Testis (tissue), 3 donors: Measurements from ENCODE around the gene UBA1. TPM values are rescaled to one million over a fixed set of nuclear protein-coding genes. Genes with fewer than 3 reads are reported as not detected.

Source experiments
- DNase-seq: peaks from one replicate; pipeline ENCODE4 v3.0.0-alpha.2; 2019
- H3K27ac ChIP-seq, 2 donors: fragments of 200-600 bp; sonication (generic); one replicate each; pipeline ENCODE4 v1.5.1; 2019
- H3K27me3 ChIP-seq: fragments of 200-600 bp; sonication (generic); one replicate; pipeline ENCODE4 v1.5.1; 2019
- H3K36me3 ChIP-seq: fragments of 200-600 bp; sonication (generic); one replicate; pipeline ENCODE4 v1.5.1; 2017; ENCODE audit warnings: low read depth; ENCODE audit errors: missing control alignments
- H3K4me1 ChIP-seq: fragments of 200-600 bp; sonication (generic); one replicate; pipeline ENCODE4 v1.5.1; 2019
- H3K4me3 ChIP-seq, 2 donors: fragments of 200-600 bp; sonication (generic); one replicate each; pipeline ENCODE4 v1.5.1; 2017 to 2019
- H3K9me3 ChIP-seq: fragments of 200-600 bp; sonication (generic); one replicate; pipeline ENCODE4 v1.5.1; 2017
- CTCF ChIP-seq, 3 experiments: fragments of 450-650 bp in 2 of 3; fragments of 200-600 bp in 1 of 3; sonication (generic) in 1 of 3; IDR thresholded peaks; one replicate each; pipeline ENCODE4 v1.5.1; 2016 to 2019; ENCODE audit warnings: antibody characterized with exemption in 3 of 3, mild to moderate bottlenecking in 2 of 3, moderate library complexity in 1 of 3
- POLR2A ChIP-seq: fragments of 450-650 bp; IDR thresholded peaks from one replicate; pipeline ENCODE4 v1.6.1; 2017; ENCODE audit warnings: antibody characterized with exemption, mild to moderate bottlenecking, moderate library complexity
- WGBS, 2 donors: methylation state at CpG; one replicate each; pipeline ENCODE4 v1.1.5; 2018; 5-methylcytosine and 5-hydroxymethylcytosine counted together
- intact Hi-C: fragments of 100-400 bp; cut with DNase I; formaldehyde crosslinking; loops from one replicate; pipeline ENCODE4 v1.15.1; 2023; ENCODE audit warnings: low total_unique reads
- polyA plus RNA-seq: library from polyadenylated mRNA; stranded (reverse); fragments of 350-450 nt; fragmentation: Illumina TruSeq; extraction: RNeasy Lipid Tissue Mini Kit (QIAGEN cat#74804); gene quantifications from one replicate; pipeline ENCODE4 v1.2.3, GENCODE V29; 2014; ENCODE audit warnings: low read depth, low replicate concordance; ENCODE audit not compliant: insufficient read depth
- total RNA-seq, 2 donors: library from RNA; depleted of rRNA; stranded (reverse); fragments of >200 nt; gene quantifications; one replicate each; pipeline ENCODE4 v1.2.3, GENCODE V29; 2016

Gene UBA1
- total and polyA plus RNA-seq, 3 donors from 2014 or later = 207 to 338 (median 243) TPM

GRCh38 chrX:47180346-47180745 lies 13.3 kb upstream of the UBA1 start:
- Histone ChIP-seq H3K4me1 (peaks cover 6% of the 10 kb centered on the region), H3K9me3 (no peaks in the 10 kb centered on the region), H3K27me3 (no peaks in the 10 kb centered on the region), H3K36me3 (no peaks in the 10 kb centered on the region), H3K27ac (no peak overlapping the region), H3K4me3 (no peak overlapping the region)
- intact Hi-C loops = no loop called here
- TF ChIP-seq CTCF (IDR thresholded peaks at IDR 0.05) (no peak), POLR2A (no peak)
- DNase-seq = no peak
- WGBS, 2 donors = 94 to 96% methylated on average over 4 of the region's 8 CpGs

- TF ChIP-seq POLR2A = no peak
- no peak for TF ChIP-seq CTCF (IDR thresholded peaks at IDR 0.05)
- H3K27ac ChIP-seq = no peak overlapping the region
- WGBS, 2 donors = no CpG with 5 or more reads among the region's 10 CpGs
- intact Hi-C loops = no loop called here
- H3K36me3 ChIP-seq = no peaks in the 10 kb centered on the region
- H3K9me3 ChIP-seq = no peaks in the 10 kb centered on the region
- no peaks in the 10 kb centered on the region for H3K27me3 ChIP-seq
- no peak overlapping the region for H3K4me3 ChIP-seq
- DNase-seq = no peak
- peaks cover 6% of the 10 kb centered on the region for H3K4me1 ChIP-seq
Measured at GRCh38 chrX:47181301-47181700, 12.3 kb upstream of the UBA1 start.

- Histone ChIP-seq H3K4me3 (no peak overlapping the region), H3K27me3 (no peaks in the 10 kb centered on the region), H3K4me1 (peaks cover 6% of the 10 kb centered on the region), H3K27ac (no peak overlapping the region), H3K36me3 (no peaks in the 10 kb centered on the region), H3K9me3 (no peaks in the 10 kb centered on the region)
- TF ChIP-seq CTCF (IDR thresholded peaks at IDR 0.05) (no peak), POLR2A (no peak)
- intact Hi-C loops = no loop called here
- 75 to 88% methylated on average over 3 to 9 of the region's 9 CpGs for WGBS, 2 donors
- DNase-seq = no peak
Measured at GRCh38 chrX:47182106-47182700, 11.4 kb upstream of the UBA1 start.

GRCh38 chrX:47184486-47184885 lies 9.1 kb upstream of the UBA1 start:
- intact Hi-C loops = no loop called here
- Histone ChIP-seq H3K27ac (no peak overlapping the region), H3K4me1 (no peaks in the 10 kb centered on the region), H3K27me3 (no peaks in the 10 kb centered on the region), H3K9me3 (no peaks in the 10 kb centered on the region), H3K36me3 (no peaks in the 10 kb centered on the region), H3K4me3 (no peak overlapping the region)
- no peak for DNase-seq
- no peak for TF ChIP-seq POLR2A
- no peak for TF ChIP-seq CTCF (IDR thresholded peaks at IDR 0.05)
- WGBS, 2 donors = 84 to 96% methylated on average over 3 to 4 of the region's 4 CpGs

GRCh38 chrX:47185241-47185640 lies 8.4 kb upstream of the UBA1 start:
- TF ChIP-seq CTCF (IDR thresholded peaks at IDR 0.05) (no peak), POLR2A (no peak)
- Histone ChIP-seq H3K36me3 (no peaks in the 10 kb centered on the region), H3K27ac (no peak overlapping the region), H3K4me3 (no peak overlapping the region), H3K9me3 (no peaks in the 10 kb centered on the region), H3K4me1 (no peaks in the 10 kb centered on the region), H3K27me3 (no peaks in the 10 kb centered on the region)
- intact Hi-C loops = no loop called here
- no peak for DNase-seq
- WGBS, 2 donors = 91% methylated on average over 15 of the region's 17 CpGs; no CpG with 5 or more reads in 1 of the 2 donors
